HG02970 (cell line): ENCODE results near the gene FMNL1.

ENCODE experiments used
- ATAC-seq: cut with Tn5 transposase; IDR thresholded peaks from one replicate; pipeline ENCODE4 v1.9.1; 2021; ENCODE audit warnings: mild to moderate bottlenecking, moderate library complexity, moderate number of reproducible peaks; ENCODE audit not compliant: unreplicated experiment, low FRiP score

The FMNL1 gene

GRCh38 chr17:45222289-45222995 lies 757 bp downstream of the FMNL1 start:
- no peak for ATAC-seq

GRCh38 chr17:45222996-45223538 lies 1.4 kb downstream of the FMNL1 start:
- no peak for ATAC-seq

- ATAC-seq = no peak
Measured at GRCh38 chr17:45223539-45224528, 2.1 kb downstream of the FMNL1 start.

DNA sequence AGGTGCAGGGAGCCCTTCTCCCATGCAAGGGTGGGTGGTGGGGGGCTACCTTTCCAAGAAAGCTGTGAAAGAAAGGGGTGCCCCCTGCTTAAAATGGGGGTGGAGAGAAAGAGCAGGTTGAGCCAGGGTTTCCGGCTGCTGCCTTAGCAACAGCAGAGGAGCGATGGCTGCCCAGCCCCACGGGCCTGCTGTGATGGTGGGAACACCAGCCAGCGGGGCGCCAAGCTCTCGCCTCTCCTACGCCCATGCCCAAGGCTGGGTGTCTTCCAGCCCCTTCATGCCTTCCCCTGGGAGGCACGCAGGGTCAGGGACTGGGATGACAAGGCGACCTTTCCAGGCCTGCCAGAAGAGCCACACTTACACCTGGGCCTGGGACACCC lies 3.0 kb downstream of the FMNL1 start:
- ATAC-seq = no peak

DNA sequence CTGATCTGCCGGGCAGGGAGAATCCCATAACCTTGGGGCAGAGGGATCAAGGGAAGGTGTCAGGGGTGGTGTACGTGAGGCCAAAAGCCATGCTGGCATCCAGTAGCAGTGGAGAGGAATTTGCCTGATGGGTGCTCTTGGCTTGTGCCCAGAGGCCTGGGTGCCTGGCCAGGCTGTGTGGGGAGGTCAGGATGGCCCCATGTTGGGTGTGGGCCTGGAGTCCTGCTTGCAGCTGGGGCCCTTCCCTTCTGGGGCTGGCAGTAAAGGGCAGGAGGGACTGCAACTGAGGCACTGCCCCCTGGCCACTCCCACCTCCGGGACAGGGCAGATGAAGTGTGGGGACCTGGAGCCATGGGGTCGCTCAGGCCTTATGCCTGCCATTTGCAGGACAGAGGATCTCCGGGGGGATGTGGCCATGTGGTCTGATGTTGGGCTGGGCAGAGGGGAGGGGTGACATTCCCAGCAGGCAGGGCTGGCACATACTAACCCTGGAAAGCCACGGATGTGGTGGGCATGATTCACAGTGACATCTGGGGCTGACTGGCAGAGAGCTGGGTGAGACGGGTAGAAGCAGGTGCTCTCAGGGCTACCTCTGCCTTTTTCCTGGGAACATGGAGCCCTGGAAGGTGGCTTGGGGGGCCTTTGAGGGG lies 3.5 kb downstream of the FMNL1 start:
- ATAC-seq = no peak

DNA sequence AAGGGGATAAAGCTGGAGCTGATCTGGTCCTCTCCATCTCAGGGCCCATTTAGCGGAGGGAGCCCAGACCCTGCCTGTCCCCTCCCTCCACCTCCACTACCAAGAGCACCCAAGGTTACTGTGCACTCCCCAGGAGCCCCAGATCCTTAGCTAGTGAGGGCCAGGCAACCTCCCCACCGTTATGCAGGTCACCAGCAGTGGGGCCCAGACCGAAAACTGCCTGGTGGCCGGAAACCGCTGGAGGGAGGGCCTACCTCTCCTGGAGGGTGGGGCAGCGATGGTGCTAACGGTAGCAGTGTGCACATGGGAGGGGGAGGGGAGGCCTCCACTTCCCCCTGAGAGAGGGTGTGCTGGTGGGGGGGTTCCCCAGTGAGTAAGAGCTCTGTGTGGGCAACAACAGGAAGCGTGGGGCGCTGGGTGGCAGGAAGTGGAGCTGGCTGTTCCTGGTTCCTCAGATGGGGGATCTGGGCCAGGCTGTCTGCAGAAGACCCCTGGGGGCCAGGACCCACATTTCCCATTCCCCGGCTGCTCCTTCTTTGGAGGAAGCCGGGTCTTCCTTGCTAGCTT lies 4.4 kb downstream of the FMNL1 start:
- ATAC-seq = peak; percentile 43

DNA sequence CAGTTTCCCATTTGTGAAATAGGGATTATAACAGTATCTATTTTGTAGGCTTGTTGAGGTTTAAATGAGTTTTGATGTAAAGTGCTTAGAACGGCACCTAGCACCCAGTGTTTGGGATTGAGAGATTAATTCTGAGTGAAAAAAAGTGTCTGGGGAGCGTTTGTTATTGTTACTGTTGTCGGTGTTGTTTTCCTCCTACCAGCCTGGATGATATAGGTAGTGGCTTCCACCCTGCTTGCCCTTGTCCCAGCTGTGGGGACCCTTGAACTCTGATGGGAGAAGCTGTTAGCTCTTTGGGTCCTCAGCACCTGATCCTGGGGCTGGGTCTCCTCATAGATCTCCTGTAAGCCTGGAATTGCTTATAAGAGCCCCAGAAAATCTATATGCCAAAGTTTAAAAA lies 4.9 kb downstream of the FMNL1 start:
- no peak for ATAC-seq

DNA sequence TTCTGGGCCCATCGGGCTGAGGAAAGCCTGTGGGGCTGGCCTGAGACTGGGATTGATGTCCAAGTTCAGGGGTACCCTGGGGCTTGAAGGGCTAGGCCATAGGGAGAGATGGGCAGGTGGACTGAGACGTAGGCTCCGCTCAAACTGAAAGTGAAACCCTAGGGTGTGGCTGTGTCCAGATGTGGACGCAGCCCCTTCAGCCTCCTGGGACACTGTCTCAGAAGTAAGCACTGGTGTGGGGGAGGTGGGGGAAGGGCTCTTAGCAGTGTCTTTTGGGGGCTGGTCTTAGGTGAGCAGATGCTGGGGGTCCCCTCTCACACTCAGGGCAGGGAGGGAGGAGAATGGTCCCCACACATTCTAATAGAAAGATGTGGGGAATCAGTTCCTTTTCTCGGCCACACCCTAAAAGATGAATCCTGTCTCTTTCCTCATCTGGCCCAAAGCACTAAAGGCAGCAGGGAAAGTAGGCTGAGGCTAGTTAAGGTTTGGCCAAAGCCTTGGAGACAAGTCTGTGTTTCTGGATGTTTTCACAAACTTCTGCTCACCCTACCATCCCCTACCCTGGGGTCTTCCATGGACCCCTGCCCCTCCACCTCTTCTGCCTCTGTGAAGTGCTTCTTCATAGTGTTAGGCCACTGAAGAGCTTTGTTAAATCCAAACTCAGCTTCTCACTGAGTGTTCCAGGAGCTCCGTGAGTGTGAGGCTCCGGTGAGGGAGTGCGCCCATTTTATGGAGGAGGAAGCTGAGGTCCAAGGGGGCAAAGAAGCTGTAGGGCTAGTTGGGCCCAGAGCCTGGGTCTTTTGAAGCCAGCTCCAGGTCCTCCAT lies 5.6 kb downstream of the FMNL1 start:
- ATAC-seq = no peak

DNA sequence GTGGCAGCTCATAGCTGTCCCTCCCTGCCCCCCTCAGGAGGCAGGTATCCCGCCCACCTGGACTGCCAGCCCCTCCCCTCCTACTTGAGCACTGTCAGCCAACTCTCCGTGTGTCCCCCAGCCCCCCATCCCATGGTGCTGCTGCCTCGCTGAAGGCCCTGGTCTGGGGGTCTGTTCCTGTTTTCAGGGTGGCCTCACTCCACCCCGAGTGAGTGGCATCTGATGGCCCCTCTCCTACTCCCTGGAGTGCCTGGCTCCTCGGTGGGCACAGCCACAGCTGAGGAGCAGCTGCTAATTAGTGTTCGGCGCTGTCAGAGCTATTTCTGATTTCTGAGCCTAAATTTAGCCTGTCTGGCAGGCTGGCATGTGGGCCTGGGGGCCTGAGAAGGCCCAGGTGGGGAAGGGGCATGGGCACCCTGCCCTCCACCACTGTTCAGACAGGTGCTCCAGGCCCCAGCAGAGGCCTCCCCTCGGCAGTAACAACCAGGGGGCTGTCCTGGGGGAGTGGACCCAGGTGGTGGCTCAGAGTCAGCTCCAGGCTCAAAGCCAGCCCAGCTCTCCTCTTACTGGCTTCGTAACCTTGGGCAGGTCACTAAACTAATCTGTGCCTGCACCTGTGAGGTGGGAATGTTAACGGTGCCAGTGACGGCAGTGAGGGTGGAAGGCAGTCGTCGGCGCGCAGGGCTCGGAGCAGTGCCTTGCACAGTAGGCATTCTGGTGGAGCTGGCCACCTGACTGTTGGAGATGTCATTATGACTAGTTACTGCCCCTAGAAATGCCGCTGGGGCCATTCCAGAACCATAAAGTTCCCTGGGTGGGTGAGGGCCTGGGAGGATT lies 6.5 kb downstream of the FMNL1 start:
- ATAC-seq = no peak

DNA sequence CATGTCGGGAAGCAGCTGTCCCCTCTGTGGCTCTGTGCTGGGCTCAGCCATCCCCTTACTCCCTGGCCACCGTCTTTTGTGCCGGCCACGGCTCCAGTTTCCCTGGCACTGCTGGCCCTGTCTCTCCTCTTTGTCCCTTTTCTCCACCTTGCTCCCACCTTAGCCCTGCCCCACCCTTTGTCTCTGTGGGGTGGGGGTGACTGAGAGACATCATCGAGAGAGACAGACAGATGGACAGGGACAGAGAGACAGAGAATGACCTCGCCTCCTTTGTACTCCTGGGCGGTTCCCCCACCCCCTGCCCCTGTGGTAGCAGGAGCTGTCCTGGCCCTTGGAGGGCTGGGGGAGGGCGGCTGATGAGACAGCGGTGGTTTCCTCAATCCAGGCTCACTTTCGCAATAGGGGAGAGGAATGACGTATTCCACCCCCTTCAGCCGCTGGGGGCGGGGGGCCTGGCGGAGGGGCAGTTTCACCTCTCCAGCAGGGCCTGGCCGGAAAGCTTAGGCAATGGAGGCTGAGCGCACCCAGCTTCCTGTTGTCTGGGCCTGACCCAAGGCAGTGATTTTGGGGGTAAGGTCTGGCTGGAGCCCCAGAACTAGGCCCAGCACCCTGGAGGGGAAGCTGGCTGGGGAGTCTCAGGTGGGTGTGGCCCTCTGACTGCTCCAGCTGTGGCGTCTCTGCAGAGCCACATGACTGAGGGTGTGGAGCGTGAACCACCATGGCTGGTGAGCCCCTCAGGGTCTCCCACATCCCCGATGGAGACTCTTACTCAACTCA lies 7.3 kb downstream of the FMNL1 start:
- ATAC-seq = no peak

DNA sequence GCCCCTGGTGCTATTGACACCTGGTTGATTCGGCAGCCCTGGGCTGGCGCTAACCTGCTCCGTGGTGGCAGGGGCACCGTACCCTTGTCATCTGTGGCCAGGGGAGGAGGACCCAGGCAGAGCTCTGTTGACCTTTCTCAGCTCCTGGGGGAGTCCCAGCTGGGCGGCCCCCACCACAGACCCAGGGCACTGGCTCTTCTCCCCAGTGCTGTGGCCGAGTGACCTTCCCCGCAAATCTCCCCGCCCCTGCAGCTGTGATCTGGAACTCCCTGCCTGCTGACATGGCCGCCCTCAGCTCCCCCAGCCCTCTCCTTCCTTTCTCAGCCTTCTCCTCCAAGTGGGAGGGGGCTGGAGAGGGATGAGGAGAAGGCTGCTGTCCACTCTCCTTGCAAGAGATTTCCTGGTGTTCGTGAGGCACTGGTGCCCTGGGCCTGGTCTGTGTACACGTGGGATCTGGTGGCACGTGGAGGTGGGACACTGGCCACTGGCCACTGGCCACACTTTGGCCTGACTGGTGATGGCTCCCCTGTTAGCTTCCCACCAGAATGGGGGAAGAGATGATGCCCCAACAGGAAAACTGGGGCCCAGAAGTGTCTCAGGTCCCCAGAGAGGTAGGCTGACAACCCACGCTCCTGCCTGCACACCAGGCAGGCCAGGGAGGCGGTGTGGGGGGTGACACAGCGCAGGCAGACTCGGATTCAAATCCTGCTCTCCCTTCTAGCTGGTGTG lies 8.2 kb downstream of the FMNL1 start:
- ATAC-seq = no peak

GRCh38 chr17:45230410-45230786 lies 8.7 kb downstream of the FMNL1 start:
- no peak for ATAC-seq

GRCh38 chr17:45230787-45231480 lies 9.2 kb downstream of the FMNL1 start:
- no peak for ATAC-seq

DNA sequence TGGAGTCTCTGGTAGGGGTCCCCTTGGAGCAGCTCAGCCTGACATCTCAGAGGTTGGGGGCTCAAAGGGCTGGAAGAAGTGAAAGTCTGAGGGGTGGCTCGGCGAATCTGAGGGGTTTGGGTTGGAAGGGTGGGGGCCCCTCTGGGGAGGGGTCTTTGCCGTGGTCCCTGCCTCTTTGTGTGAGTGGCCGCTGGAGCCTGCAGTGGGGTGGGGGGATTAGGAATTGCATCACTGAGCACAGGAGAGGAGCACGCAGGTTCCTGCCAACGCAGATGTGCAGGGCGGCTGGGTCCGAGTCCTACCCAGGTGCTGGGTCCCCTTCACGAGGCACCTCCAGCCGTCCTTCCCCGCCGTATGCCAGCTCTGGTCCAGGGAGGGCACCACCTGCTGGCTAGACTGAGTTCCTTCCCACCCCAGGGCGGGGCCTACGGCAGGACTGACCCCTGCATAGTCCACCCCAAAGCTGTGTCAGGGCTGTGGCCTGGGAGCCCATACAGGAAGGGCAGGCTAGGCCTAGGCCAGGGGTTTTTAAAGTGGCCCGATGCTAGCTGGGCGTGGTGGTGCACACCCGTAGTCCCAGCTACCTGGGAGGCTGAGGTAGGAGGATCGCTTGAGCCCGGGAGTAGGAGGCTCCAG lies 9.9 kb downstream of the FMNL1 start:
- no peak for ATAC-seq

GRCh38 chr17:45232514-45233422 lies 11.1 kb downstream of the FMNL1 start:
- ATAC-seq = no peak
